Vagina (tissue), 2 donors: ENCODE data around the gene VWC2L. TPM values are rescaled to one million over a fixed set of nuclear protein-coding genes. Genes with fewer than 3 reads are reported as not detected.

Experiments used
- DNase-seq, 2 donors: peaks; one replicate each; pipeline ENCODE4 v3.0.0-alpha.2; 2017; ENCODE audit errors: extremely low spot score in 2 of 2
- H3K27ac ChIP-seq: fragments of 200-600 bp; sonication (generic); one replicate; pipeline ENCODE4 v1.5.1; 2019
- H3K27me3 ChIP-seq: fragments of 200-600 bp; sonication (generic); one replicate; pipeline ENCODE4 v1.5.1; 2019
- H3K36me3 ChIP-seq, 2 donors: fragments of 200-600 bp; sonication (generic); one replicate each; pipeline ENCODE4 v1.5.1; 2017 to 2019
- H3K4me1 ChIP-seq: fragments of 200-600 bp; sonication (generic); one replicate; pipeline ENCODE4 v1.5.1; 2019
- H3K4me3 ChIP-seq, 2 donors: fragments of 200-600 bp; sonication (generic); 1 replicate in 1 of 2; 2 replicates in 1 of 2; pipeline ENCODE4 v1.5.1; 2016 to 2019
- H3K9me3 ChIP-seq: fragments of 200-600 bp; sonication (generic); one replicate; pipeline ENCODE4 v1.5.1; 2019
- POLR2A ChIP-seq, 2 donors: fragments of 450-650 bp; IDR thresholded peaks; one replicate each; pipeline ENCODE4 v1.6.1; 2017; ENCODE audit warnings: antibody characterized with exemption in 2 of 2, mild to moderate bottlenecking in 2 of 2, moderate library complexity in 2 of 2
- POLR2AphosphoS5 ChIP-seq, 2 donors: sonication (generic); formaldehyde crosslinking; IDR thresholded peaks; one replicate each; pipeline ENCODE4 v1.9.0; 2017; ENCODE audit warnings: antibody characterized with exemption in 2 of 2, mild to moderate bottlenecking in 2 of 2, low read depth in 1 of 2; ENCODE audit not compliant: insufficient read depth in 1 of 2
- intact Hi-C: fragments of 100-400 bp; cut with DNase I; formaldehyde crosslinking; loops from one replicate; pipeline ENCODE4 v1.15.1; 2023
- total RNA-seq: library from RNA; depleted of rRNA; stranded (reverse); fragments of >200 nt; gene quantifications from one replicate; pipeline ENCODE4 v1.2.3, GENCODE V29; 2016
- TF ChIP-seq, protein P1 (sequence below), 3 experiments: fragments of 450-650 bp in 2 of 3; fragments of 200-600 bp in 1 of 3; sonication (generic) in 1 of 3; IDR thresholded peaks; one replicate each; pipeline ENCODE4 v1.5.1; 2017 to 2019; ENCODE audit warnings: antibody characterized with exemption in 3 of 3, mild to moderate bottlenecking in 2 of 3, moderate library complexity in 2 of 3

The VWC2L gene
- not detected for total RNA-seq

- Histone ChIP-seq H3K36me3 (no peaks in the 10 kb centered on the region), H3K27ac (no peak within 1 kb of the TSS), H3K27me3 (no peaks in the 10 kb centered on the region), H3K4me3 (no peak within 1 kb of the TSS), H3K4me1 (no peaks in the 10 kb centered on the region), H3K9me3 (no peaks in the 10 kb centered on the region)
- DNase-seq: no peak
- intact Hi-C loops: no loop called here
- TF ChIP-seq POLR2A (IDR thresholded peaks at IDR 0.05) (no peak), POLR2AphosphoS5 (IDR thresholded peaks at IDR 0.05; ENCODE audit: insufficient read depth in 1 of 2, low read depth in 1 of 2) (no peak)
- TF ChIP-seq, protein P1, sequence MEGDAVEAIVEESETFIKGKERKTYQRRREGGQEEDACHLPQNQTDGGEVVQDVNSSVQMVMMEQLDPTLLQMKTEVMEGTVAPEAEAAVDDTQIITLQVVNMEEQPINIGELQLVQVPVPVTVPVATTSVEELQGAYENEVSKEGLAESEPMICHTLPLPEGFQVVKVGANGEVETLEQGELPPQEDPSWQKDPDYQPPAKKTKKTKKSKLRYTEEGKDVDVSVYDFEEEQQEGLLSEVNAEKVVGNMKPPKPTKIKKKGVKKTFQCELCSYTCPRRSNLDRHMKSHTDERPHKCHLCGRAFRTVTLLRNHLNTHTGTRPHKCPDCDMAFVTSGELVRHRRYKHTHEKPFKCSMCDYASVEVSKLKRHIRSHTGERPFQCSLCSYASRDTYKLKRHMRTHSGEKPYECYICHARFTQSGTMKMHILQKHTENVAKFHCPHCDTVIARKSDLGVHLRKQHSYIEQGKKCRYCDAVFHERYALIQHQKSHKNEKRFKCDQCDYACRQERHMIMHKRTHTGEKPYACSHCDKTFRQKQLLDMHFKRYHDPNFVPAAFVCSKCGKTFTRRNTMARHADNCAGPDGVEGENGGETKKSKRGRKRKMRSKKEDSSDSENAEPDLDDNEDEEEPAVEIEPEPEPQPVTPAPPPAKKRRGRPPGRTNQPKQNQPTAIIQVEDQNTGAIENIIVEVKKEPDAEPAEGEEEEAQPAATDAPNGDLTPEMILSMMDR (IDR thresholded peaks at IDR 0.05): no peak
These were observed at the start of gene VWC2L for GRCh38 chr2:214410918-214411554. TSS of gene VWC2L (plus strand) at chr2:214411054. CDS start at chr2:214414194, 3,140 bp downstream.

GRCh38 chr2:214361116-214361515, 49.7 kb upstream of the VWC2L start:
- TF ChIP-seq, protein P1 (IDR thresholded peaks at IDR 0.05): no peak
- TF ChIP-seq POLR2A (IDR thresholded peaks at IDR 0.05): no peak
- no peak for TF ChIP-seq POLR2AphosphoS5 (IDR thresholded peaks at IDR 0.05; ENCODE audit: insufficient read depth in 1 of 2, low read depth in 1 of 2)
- intact Hi-C loops: no loop called here
- H3K27me3 ChIP-seq: no peaks in the 10 kb centered on the region
- no peak overlapping the region for H3K27ac ChIP-seq
- H3K4me3 ChIP-seq: no peak overlapping the region
- DNase-seq: no peak
- no peaks in the 10 kb centered on the region for H3K4me1 ChIP-seq
- no peaks in the 10 kb centered on the region for H3K36me3 ChIP-seq
- no peaks in the 10 kb centered on the region for H3K9me3 ChIP-seq

DNA sequence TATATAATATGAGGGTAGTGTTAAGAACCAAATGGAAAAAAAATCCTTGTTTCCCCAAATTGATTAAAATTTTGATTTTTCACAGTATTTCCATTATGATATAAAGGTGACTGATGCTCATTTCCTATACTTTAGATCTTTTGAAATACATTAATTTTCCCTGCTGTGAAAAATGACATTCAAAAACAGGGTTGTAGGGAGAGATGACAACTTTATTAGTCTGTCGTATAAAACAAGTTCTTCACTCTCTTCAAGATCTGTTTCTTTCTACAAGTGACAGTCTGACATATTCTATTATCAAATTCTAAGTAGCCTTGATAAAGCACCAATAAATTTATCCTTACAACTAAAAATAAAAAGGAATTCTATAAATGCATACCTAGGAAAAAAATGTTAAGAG, 45.3 kb upstream of the VWC2L start:
- Histone ChIP-seq H3K27me3 (no peaks in the 10 kb centered on the region), H3K4me1 (no peaks in the 10 kb centered on the region), H3K9me3 (no peaks in the 10 kb centered on the region), H3K27ac (no peak overlapping the region), H3K36me3 (no peaks in the 10 kb centered on the region), H3K4me3 (no peak overlapping the region)
- intact Hi-C loops: no loop called here
- TF ChIP-seq POLR2AphosphoS5 (IDR thresholded peaks at IDR 0.05; ENCODE audit: insufficient read depth in 1 of 2, low read depth in 1 of 2) (no peak), POLR2A (IDR thresholded peaks at IDR 0.05) (no peak)
- TF ChIP-seq, protein P1 (IDR thresholded peaks at IDR 0.05): no peak
- DNase-seq: no peak

GRCh38 chr2:214367171-214367570, 43.7 kb upstream of the VWC2L start:
- Histone ChIP-seq H3K27me3 (no peaks in the 10 kb centered on the region), H3K9me3 (no peaks in the 10 kb centered on the region), H3K4me3 (no peak overlapping the region), H3K36me3 (no peaks in the 10 kb centered on the region), H3K27ac (no peak overlapping the region), H3K4me1 (no peaks in the 10 kb centered on the region)
- intact Hi-C loops: no loop called here
- TF ChIP-seq POLR2A (IDR thresholded peaks at IDR 0.05) (no peak), POLR2AphosphoS5 (IDR thresholded peaks at IDR 0.05; ENCODE audit: insufficient read depth in 1 of 2, low read depth in 1 of 2) (no peak)
- TF ChIP-seq, protein P1 (IDR thresholded peaks at IDR 0.05): no peak
- DNase-seq: no peak

GRCh38 chr2:214376618-214377285, 34.1 kb upstream of the VWC2L start:
- Histone ChIP-seq H3K4me1 (peaks cover 5% of the 10 kb centered on the region), H3K4me3 (no peak overlapping the region), H3K36me3 (no peaks in the 10 kb centered on the region), H3K27me3 (no peaks in the 10 kb centered on the region), H3K9me3 (no peaks in the 10 kb centered on the region), H3K27ac (no peak overlapping the region)
- TF ChIP-seq POLR2A (IDR thresholded peaks at IDR 0.05): no peak
- TF ChIP-seq, protein P1 (IDR thresholded peaks at IDR 0.05): no peak
- no peak for TF ChIP-seq POLR2AphosphoS5 (IDR thresholded peaks at IDR 0.05; ENCODE audit: insufficient read depth in 1 of 2, low read depth in 1 of 2)
- intact Hi-C loops: no loop called here
- DNase-seq: no peak
